HEK293 (cell line): ENCODE measurements around the gene PTPRF.

Experiments
- CTCF ChIP-seq: fragments of 450-650 bp; formaldehyde crosslinking; IDR thresholded peaks from 2 replicates; pipeline ENCODE4 v1.5.1; 2016; ENCODE audit warnings: missing biosample characterization, missing genetic modification characterization
- OVOL3 ChIP-seq: fragments of 450-650 bp; formaldehyde crosslinking; IDR thresholded peaks from 2 replicates; pipeline ENCODE4 v1.5.1; 2016; ENCODE audit warnings: missing biosample characterization, missing genetic modification characterization
- ZNF223 ChIP-seq: fragments of 450-650 bp; formaldehyde crosslinking; IDR thresholded peaks from 2 replicates; pipeline ENCODE4 v1.5.1; 2016; ENCODE audit warnings: missing biosample characterization, missing genetic modification characterization
- ZNF488 ChIP-seq: fragments of 450-650 bp; formaldehyde crosslinking; IDR thresholded peaks from 2 replicates; pipeline ENCODE4 v1.5.1; 2016; ENCODE audit warnings: missing biosample characterization, missing genetic modification characterization
- ZNF561 ChIP-seq: fragments of 450-650 bp; IDR thresholded peaks from 2 replicates; pipeline ENCODE4 v1.5.1; 2018; ENCODE audit warnings: missing biosample characterization, missing genetic modification characterization, borderline replicate concordance
- ZNF654 ChIP-seq: fragments of 450-650 bp; formaldehyde crosslinking; IDR thresholded peaks from 2 replicates; pipeline ENCODE4 v1.5.1; 2016; ENCODE audit warnings: low read depth, missing biosample characterization, missing genetic modification characterization
- ZNF704 ChIP-seq: fragments of 450-650 bp; formaldehyde crosslinking; IDR thresholded peaks from 2 replicates; pipeline ENCODE4 v1.5.1; 2016; ENCODE audit warnings: missing biosample characterization, missing genetic modification characterization

- no peak for TF ChIP-seq ZNF704 (tag by site-specific recombination)
- no peak for TF ChIP-seq CTCF (tag by site-specific recombination)
- TF ChIP-seq ZNF223 (tag by site-specific recombination) = no peak
- no peak for TF ChIP-seq OVOL3 (tag by site-specific recombination)
- no peak for TF ChIP-seq ZNF488
- no peak for TF ChIP-seq ZNF561
- no peak for TF ChIP-seq ZNF654
These were observed 11.6 kb upstream of the PTPRF start for GRCh38 chr1:43518935-43519686.
